ENCODE results near the gene GNS. TPM values are rescaled to one million over a fixed set of nuclear protein-coding genes. Genes with fewer than 3 reads are reported as not detected.
A peak's percentile ranks its signal among the peaks of the same experiment; 100 is the strongest.

Gene GNS
- total RNA-seq, 1 experiment from 2014 or later: 26.0 TPM

DNA sequence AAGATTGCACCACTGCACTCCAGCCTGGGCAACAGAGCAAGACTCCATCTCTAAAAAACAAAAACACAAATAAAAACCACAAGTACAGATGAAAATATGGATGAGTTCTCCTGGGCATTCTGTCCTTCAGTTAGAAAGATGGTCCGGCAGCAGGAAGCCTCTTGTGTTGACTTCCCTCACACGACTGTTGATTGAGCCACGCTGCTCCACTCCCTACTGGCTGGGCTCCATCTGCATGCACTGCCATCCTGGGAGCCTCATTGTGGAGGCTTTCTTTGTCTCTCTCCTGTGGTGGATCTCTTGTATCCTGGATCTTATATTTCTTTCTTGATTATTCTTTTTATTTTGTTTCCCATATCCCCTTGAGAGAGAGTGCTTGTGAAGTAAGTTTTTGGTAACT lies 34.4 kb upstream of the GNS start:
- H3K79me2 ChIP-seq (ENCODE audit: insufficient read depth, low read length): no peaks in the 10 kb centered on the region
- no peak overlapping the region for H2BK120ac ChIP-seq (ENCODE audit: low read depth, low read length, poor library complexity, severe bottlenecking)

More for the DNA sequence above, 34.4 kb upstream of the GNS start:
- H3K9me3 ChIP-seq (ENCODE audit: control insufficient read depth, low read depth, low read length): no peaks in the 10 kb centered on the region
- H2BK20ac ChIP-seq (ENCODE audit: low read depth, low read length, poor library complexity, severe bottlenecking): no peak overlapping the region
- no peak overlapping the region for H2AFZ ChIP-seq (ENCODE audit: low read length)
- H3K4me1 Mint-ChIP-seq: peaks cover 4 to 9% of the 10 kb centered on the region in 2 experiments
- H3T11ph ChIP-seq (ENCODE audit: low read length): no peak overlapping the region
- no peak overlapping the region for H3K18ac ChIP-seq (ENCODE audit: insufficient read length, low read depth, low read length)
- no peaks in the 10 kb centered on the region for H3K9me3 Mint-ChIP-seq
- H2AK5ac ChIP-seq (ENCODE audit: insufficient read length, low read length): no peak overlapping the region
- H4K20me1 ChIP-seq (ENCODE audit: control insufficient read depth, insufficient read depth, insufficient read length): no peaks in the 10 kb centered on the region
- no peak overlapping the region for H3K23ac ChIP-seq (ENCODE audit: insufficient read length, low read depth, low read length)
- H3K36me3 Mint-ChIP-seq (ENCODE audit: insufficient read depth in 1 of 3, low read depth in 3 of 3): no peaks in the 10 kb centered on the region
- no peak overlapping the region for H3K27ac ChIP-seq (ENCODE audit: insufficient read length, low read depth, low read length)
- H4K5ac ChIP-seq (ENCODE audit: insufficient read length, low read depth, low read length): no peak overlapping the region
- no peak overlapping the region for H3K9ac ChIP-seq (ENCODE audit: extremely low read depth, insufficient read length, low read length)
- no peaks in the 10 kb centered on the region for H3K4me1 ChIP-seq (ENCODE audit: insufficient read depth, low read length)
- H3K27me3 Mint-ChIP-seq (ENCODE audit: low read depth): no peaks in the 10 kb centered on the region
- no peak overlapping the region for H2BK5ac ChIP-seq (ENCODE audit: insufficient read length, low read length)
- no peak overlapping the region for H3K56ac ChIP-seq (ENCODE audit: insufficient read length, low read depth, low read length)
- TF ChIP-seq, protein P1, sequence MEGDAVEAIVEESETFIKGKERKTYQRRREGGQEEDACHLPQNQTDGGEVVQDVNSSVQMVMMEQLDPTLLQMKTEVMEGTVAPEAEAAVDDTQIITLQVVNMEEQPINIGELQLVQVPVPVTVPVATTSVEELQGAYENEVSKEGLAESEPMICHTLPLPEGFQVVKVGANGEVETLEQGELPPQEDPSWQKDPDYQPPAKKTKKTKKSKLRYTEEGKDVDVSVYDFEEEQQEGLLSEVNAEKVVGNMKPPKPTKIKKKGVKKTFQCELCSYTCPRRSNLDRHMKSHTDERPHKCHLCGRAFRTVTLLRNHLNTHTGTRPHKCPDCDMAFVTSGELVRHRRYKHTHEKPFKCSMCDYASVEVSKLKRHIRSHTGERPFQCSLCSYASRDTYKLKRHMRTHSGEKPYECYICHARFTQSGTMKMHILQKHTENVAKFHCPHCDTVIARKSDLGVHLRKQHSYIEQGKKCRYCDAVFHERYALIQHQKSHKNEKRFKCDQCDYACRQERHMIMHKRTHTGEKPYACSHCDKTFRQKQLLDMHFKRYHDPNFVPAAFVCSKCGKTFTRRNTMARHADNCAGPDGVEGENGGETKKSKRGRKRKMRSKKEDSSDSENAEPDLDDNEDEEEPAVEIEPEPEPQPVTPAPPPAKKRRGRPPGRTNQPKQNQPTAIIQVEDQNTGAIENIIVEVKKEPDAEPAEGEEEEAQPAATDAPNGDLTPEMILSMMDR (conservative IDR thresholded peaks at IDR 0.05): no peak
- H3K27ac Mint-ChIP-seq: 0 out of 7 replicates have a peak overlapping the region, but pooled peaks of 1 of the 3 experiments have one; percentile 71
- H3K23me2 ChIP-seq (ENCODE audit: insufficient read length, low read depth, low read length, poor library complexity, severe bottlenecking): no peaks in the 10 kb centered on the region
- WGBS (ENCODE audit: extremely low coverage, insufficient read length, low lambda C conversion rate): no CpG with 5 or more reads among the region's 3 CpGs
- no peak overlapping the region for H4K8ac ChIP-seq (replicated peaks; ENCODE audit: insufficient read length, low read depth, low read length)
- no peak overlapping the region for H4K91ac ChIP-seq (ENCODE audit: insufficient read length, low read depth, low read length)
- H3K4ac ChIP-seq (ENCODE audit: low read depth, low read length): no peak overlapping the region
- no peak overlapping the region for H3K4me2 ChIP-seq (ENCODE audit: insufficient read depth, insufficient read length, low read length)
- no peak for DNase-seq
- no peak overlapping the region for H2BK15ac ChIP-seq (ENCODE audit: low read depth, low read length)
- H3K14ac ChIP-seq (ENCODE audit: insufficient read depth, low read length): no peak overlapping the region
- no peaks in the 10 kb centered on the region for H3K27me3 ChIP-seq (ENCODE audit: insufficient read depth, low read length)
- H2BK12ac ChIP-seq (ENCODE audit: insufficient read length, low read depth, low read length): no peak overlapping the region
- no peak overlapping the region for H3K4me3 Mint-ChIP-seq
- no peaks in the 10 kb centered on the region for H3K79me1 ChIP-seq (ENCODE audit: insufficient read depth, low read depth, low read length, poor library complexity, severe bottlenecking)
